ENCODE results near the gene SPIN2B.

GRCh38 chrX:57121816-57122215 lies 468 bp upstream of the SPIN2B start:
- TF ChIP-seq, protein P1, sequence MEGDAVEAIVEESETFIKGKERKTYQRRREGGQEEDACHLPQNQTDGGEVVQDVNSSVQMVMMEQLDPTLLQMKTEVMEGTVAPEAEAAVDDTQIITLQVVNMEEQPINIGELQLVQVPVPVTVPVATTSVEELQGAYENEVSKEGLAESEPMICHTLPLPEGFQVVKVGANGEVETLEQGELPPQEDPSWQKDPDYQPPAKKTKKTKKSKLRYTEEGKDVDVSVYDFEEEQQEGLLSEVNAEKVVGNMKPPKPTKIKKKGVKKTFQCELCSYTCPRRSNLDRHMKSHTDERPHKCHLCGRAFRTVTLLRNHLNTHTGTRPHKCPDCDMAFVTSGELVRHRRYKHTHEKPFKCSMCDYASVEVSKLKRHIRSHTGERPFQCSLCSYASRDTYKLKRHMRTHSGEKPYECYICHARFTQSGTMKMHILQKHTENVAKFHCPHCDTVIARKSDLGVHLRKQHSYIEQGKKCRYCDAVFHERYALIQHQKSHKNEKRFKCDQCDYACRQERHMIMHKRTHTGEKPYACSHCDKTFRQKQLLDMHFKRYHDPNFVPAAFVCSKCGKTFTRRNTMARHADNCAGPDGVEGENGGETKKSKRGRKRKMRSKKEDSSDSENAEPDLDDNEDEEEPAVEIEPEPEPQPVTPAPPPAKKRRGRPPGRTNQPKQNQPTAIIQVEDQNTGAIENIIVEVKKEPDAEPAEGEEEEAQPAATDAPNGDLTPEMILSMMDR (conservative IDR thresholded peaks at IDR 0.05; ENCODE audit: low read depth, low read length), result no peak
- no peak for TF ChIP-seq EZH2 (IDR thresholded peaks at IDR 0.05; ENCODE audit: borderline replicate concordance, low read depth, low read length, poor library complexity, severe bottlenecking)

All from A673 (cell line).